HCT116 (cell line): Measurements from ENCODE around the gene LHX4. TPM values are rescaled to one million over a fixed set of nuclear protein-coding genes. Genes with fewer than 3 reads are reported as not detected.

Source experiments
- ATAC-seq: fragments of 200-7000 bp; cut with Tn5 transposase; 2 replicates; pipeline ENCODE4 v1.9.1; 2020; ENCODE audit warnings: mild to moderate bottlenecking, moderate library complexity
- BruUV-seq: library from RNA; stranded (reverse); fragments of 400-500 nt; replicated peaks from 2 replicates; lab custom pipeline; 2021; lab: Mats Ljungman, UMichigan
- CTCF ChIA-PET: fragments of 300-600 bp; sonication (Branson Sonifier 250); formaldehyde crosslinking; loops from one replicate; lab custom pipeline; 2021; ENCODE audit warnings: antibody characterized with exemption; lab: Charles Lee
- POLR2A ChIA-PET: fragments of 300-600, 350-600 bp; sonication (Branson Sonifier 250); formaldehyde crosslinking; loops from one replicate; lab custom pipeline; 2021; ENCODE audit warnings: antibody characterized with exemption; lab: Charles Lee
- RAD21 ChIA-PET, 2 experiments: fragments of 300-600 bp; sonication (Branson Sonifier 250); formaldehyde crosslinking; loops; one replicate each; lab custom pipeline; 2023; ENCODE audit warnings: low total read pairs in 2 of 2; ENCODE audit not compliant: uncharacterized antibody in 2 of 2, unreplicated experiment in 2 of 2, low non-redundant PET in 1 of 2; lab: Charles Lee
- DNase-seq: peaks from one replicate; pipeline ENCODE4 v3.0.0-alpha.2; 2010; ENCODE audit warnings: low read depth, low spot score
- H2AFZ ChIP-seq: fragments of 200-600 bp; shearing (Covaris generic), sonication (generic); 2 replicates; pipeline ENCODE4 v1.6.1; 2017; ENCODE audit warnings: low read depth, mixed run types, mixed read lengths, antibody characterized with exemption, low read length; ENCODE audit not compliant: poor library complexity, severe bottlenecking
- H3K27ac ChIP-seq: 2 replicates; pipeline ENCODE4 v1.5.1; 2012; ENCODE audit warnings: low read depth, low read length
- H3K27me3 ChIP-seq: fragments of 200-600 bp; sonication (generic); 2 replicates; pipeline ENCODE4 v1.6.1; 2016; ENCODE audit warnings: mixed run types, low read length, mixed read lengths; ENCODE audit not compliant: insufficient read depth
- H3K36me3 ChIP-seq, 2 experiments: fragments of 200-500 bp in 1 of 2; fragments of 200-600 bp in 1 of 2; sonication (Bioruptor generic) in 1 of 2; sonication (generic) in 1 of 2; 2 replicates each; pipeline versions ENCODE4 v1.5.1 to v1.6.1; 2014 to 2016; ENCODE audit warnings: low read length in 2 of 2, inconsistent platforms in 1 of 2, mixed read lengths in 1 of 2, mixed run types in 1 of 2; ENCODE audit not compliant: insufficient read depth in 2 of 2, control insufficient read depth in 1 of 2
- H3K4me1 ChIP-seq, 2 experiments: fragments of 200-600 bp in 1 of 2; sonication (generic) in 1 of 2; 2 replicates each; pipeline versions ENCODE4 v1.5.1 to v1.6.1; 2012 to 2017; ENCODE audit warnings: low read length in 2 of 2, inconsistent platforms in 1 of 2, mild to moderate bottlenecking in 1 of 2, mixed read lengths in 1 of 2, mixed run types in 1 of 2, moderate library complexity in 1 of 2; ENCODE audit not compliant: insufficient read depth in 2 of 2, control insufficient read depth in 1 of 2
- H3K4me2 ChIP-seq: fragments of 200-600 bp; sonication (generic); 2 replicates; pipeline ENCODE4 v1.6.1; 2017; ENCODE audit warnings: mixed run types, low read length, mixed read lengths
- H3K4me3 ChIP-seq, 2 experiments: fragments of 200-600 bp in 1 of 2; sonication (generic) in 1 of 2; replicated peaks in 1 of 2; 2 replicates each; pipeline ENCODE4 v1.5.1; 2011 to 2016; ENCODE audit warnings: low read length in 2 of 2, control low read depth in 1 of 2, low read depth in 1 of 2, mild to moderate bottlenecking in 1 of 2, mixed read lengths in 1 of 2, mixed run types in 1 of 2
- H3K79me2 ChIP-seq: fragments of 200-600 bp; sonication (generic); 2 replicates; pipeline ENCODE4 v1.6.1; 2017; ENCODE audit warnings: mild to moderate bottlenecking, mixed run types, low read length, moderate library complexity, mixed read lengths; ENCODE audit not compliant: insufficient read depth
- H3K9ac ChIP-seq: fragments of 200-600 bp; sonication (generic); 2 replicates; pipeline ENCODE4 v1.6.1; 2016; ENCODE audit warnings: low read length, mixed read lengths
- H3K9me2 ChIP-seq: fragments of 200-600 bp; sonication (generic), shearing (Covaris generic); 2 replicates; pipeline ENCODE4 v1.6.1; 2017; ENCODE audit warnings: mixed run types, mild to moderate bottlenecking, moderate library complexity; ENCODE audit not compliant: insufficient read depth
- H3K9me3 ChIP-seq, 2 experiments: fragments of 200-500 bp in 1 of 2; fragments of 200-600 bp in 1 of 2; sonication (Bioruptor generic) in 1 of 2; sonication (generic) in 1 of 2; 2 replicates each; pipeline ENCODE4 v1.6.1; 2014 to 2017; ENCODE audit warnings: low read length in 2 of 2, mixed read lengths in 2 of 2, inconsistent platforms in 1 of 2, low read depth in 1 of 2, mild to moderate bottlenecking in 1 of 2, mixed run types in 1 of 2, moderate library complexity in 1 of 2; ENCODE audit not compliant: control insufficient read depth in 1 of 2, insufficient read depth in 1 of 2
- H4K20me1 ChIP-seq: fragments of 200-600 bp; sonication (generic), shearing (Covaris generic); 2 replicates; pipeline ENCODE4 v1.6.1; 2017; ENCODE audit warnings: mixed run types, mild to moderate bottlenecking, moderate library complexity; ENCODE audit not compliant: insufficient read depth
- CBX3 ChIP-seq: IDR thresholded peaks from 2 replicates; pipeline ENCODE4 v1.6.1; 2012; ENCODE audit warnings: low read depth
- CEBPB ChIP-seq: IDR thresholded peaks from 2 replicates; pipeline ENCODE4 v1.6.1; 2012; ENCODE audit warnings: low read depth
- FOSL1 ChIP-seq: IDR thresholded peaks from 2 replicates; pipeline ENCODE4 v1.6.1; 2012; ENCODE audit warnings: low read depth
- YY1 ChIP-seq: IDR thresholded peaks from 2 replicates; pipeline ENCODE4 v1.6.1; 2011; ENCODE audit warnings: low read length, low read depth, moderate library complexity, mild to moderate bottlenecking; ENCODE audit not compliant: insufficient replicate concordance; ENCODE audit errors: extremely low read depth
- ZFX ChIP-seq: fragments of 450-650 bp; IDR thresholded peaks from 2 replicates; pipeline ENCODE4 v1.6.1; 2017
- intact Hi-C: fragments of 100-400 bp; cut with micrococcal nuclease; formaldehyde crosslinking; loops from 2 replicates; pipeline ENCODE4 v1.10.0; 2022
- total RNA-seq: library from RNA; stranded (reverse); gene quantifications from one replicate; pipeline ENCODE4 v1.2.1, GENCODE V29; 2021; ENCODE audit not compliant: unreplicated experiment

The LHX4 gene
- total RNA-seq, 1 experiment from 2014 or later: 0.44 TPM

DNA sequence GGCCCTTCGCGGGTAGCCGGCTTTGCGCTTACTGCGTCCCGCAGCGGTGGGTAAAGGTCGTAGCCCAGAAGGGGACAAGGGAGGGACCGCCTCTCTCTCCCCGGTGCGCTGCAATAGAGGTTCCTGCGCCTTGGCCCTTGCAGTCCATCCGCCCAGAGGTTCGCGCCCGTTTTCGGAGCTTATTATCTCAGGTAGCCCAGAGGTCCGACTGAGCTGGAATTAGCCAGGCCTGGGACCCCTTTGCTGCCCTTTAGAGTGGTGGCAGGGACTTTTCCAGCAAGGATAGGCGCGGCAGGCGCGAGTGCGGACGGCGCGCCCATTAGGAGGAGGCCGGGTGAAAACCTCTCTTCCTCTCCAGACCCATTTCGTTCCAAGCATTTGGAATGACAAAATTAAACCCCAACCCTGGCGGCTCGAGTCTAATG, 5.0 kb downstream of the LHX4 start:
- Histone ChIP-seq H3K36me3 (no peaks in the 10 kb centered on the region), H3K27ac (no peak overlapping the region), H3K9ac (no peak overlapping the region), H3K9me2 (no peaks in the 10 kb centered on the region), H3K27me3 (peaks cover 9% of the 10 kb centered on the region; the same call in 1 of the 2 replicates), H3K4me1 (peaks cover 10 to 23% of the 10 kb centered on the region in 2 experiments), H4K20me1 (no peaks in the 10 kb centered on the region), H3K9me3 (no peaks in the 10 kb centered on the region), H3K4me2 (no peak overlapping the region), H2AFZ (no peak overlapping the region), H3K79me2 (no peaks in the 10 kb centered on the region), H3K4me3 (no peak overlapping the region)
- no peak for ATAC-seq
- intact Hi-C loops: no loop called here
- RAD21 ChIA-PET: no interaction called here
- CTCF ChIA-PET: no interaction called here
- POLR2A ChIA-PET: no interaction called here
- TF ChIP-seq CBX3 (no peak), ZFX (no peak), YY1 (no peak)
- BruUV-seq: no TSS peak
- no peak for DNase-seq

- CTCF ChIA-PET: no interaction called here
- no peak for ATAC-seq
- H3K27ac ChIP-seq: no peak overlapping the region
- peaks cover 5 to 17% of the 10 kb centered on the region in 2 experiments; a peak in 3 of 4 replicates for H3K4me1 ChIP-seq
- H3K4me2 ChIP-seq: no peak overlapping the region
- peaks cover 8% of the 10 kb centered on the region; the same call in 1 of the 2 replicates for H3K27me3 ChIP-seq
- H3K9me3 ChIP-seq: no peaks in the 10 kb centered on the region
- H4K20me1 ChIP-seq: no peaks in the 10 kb centered on the region
- TF ChIP-seq FOSL1 (no peak), CEBPB (no peak)
- POLR2A ChIA-PET: no interaction called here
- no peaks in the 10 kb centered on the region for H3K36me3 ChIP-seq
- RAD21 ChIA-PET: no interaction called here
- no peaks in the 10 kb centered on the region for H3K9me2 ChIP-seq
- BruUV-seq: no TSS peak
- H2AFZ ChIP-seq: no peak overlapping the region
- intact Hi-C loops: no loop called here
- no peaks in the 10 kb centered on the region for H3K79me2 ChIP-seq
- DNase-seq: no peak
- H3K4me3 ChIP-seq: no peak overlapping the region
- no peak overlapping the region for H3K9ac ChIP-seq
Measured at GRCh38 chr1:180235502-180236239, 5.6 kb downstream of the LHX4 start.
